COLO668 (cell line): ENCODE results near the gene LGALS3BP.
A peak's percentile ranks its signal among the peaks of the same experiment; 100 is the strongest.

Experiments used
- DNase-seq: peaks from one replicate; lab custom pipeline; 2025; ENCODE audit not compliant: unreplicated experiment; lab: John Stamatoyannopoulos, UW

Gene LGALS3BP

DNA sequence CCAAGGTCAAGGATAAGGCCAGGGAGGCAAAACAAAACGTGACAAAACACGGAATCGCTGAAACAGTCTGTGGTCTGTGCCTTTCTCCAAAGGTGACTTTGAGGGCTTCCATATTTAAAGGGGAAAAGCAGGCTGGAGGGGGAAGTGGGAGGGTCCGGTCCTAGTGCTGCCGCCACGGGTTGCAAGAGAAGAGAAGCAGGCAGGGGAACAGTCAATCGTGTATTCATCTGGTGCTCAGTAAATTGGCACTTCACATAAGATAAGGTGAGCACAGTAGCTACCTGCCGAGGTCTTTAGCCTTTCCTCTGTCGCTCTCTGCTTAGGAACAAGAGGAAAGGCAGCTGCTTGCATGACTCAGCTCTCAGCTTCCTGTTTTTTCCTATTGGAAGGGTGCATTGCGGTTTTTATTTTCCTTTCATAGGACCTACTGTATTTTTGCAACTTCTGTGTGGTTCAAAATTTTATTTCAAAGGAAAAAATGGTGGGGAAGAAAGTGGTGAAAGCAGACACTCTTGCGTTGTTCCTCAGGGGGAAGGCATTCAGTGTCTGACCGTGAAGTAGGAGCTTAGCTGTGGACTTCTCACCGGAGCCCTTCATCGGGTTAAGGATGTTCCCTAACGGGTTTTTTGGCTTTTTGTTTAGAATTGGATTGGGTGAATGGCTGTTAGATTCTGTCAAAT, 7.1 kb upstream of the LGALS3BP start:
- peak; percentile 31 for DNase-seq

- DNase-seq, result no peak
These were observed 6.4 kb upstream of the LGALS3BP start for GRCh38 chr17:78986048-78986648.

GRCh38 chr17:78985395-78985794, 5.7 kb upstream of the LGALS3BP start:
- no peak for DNase-seq

- no peak for DNase-seq
These were observed 1.5 kb upstream of the LGALS3BP start for GRCh38 chr17:78981010-78981888.

- DNase-seq, result no peak
These were observed 875 bp upstream of the LGALS3BP start for GRCh38 chr17:78980624-78980972.

DNA sequence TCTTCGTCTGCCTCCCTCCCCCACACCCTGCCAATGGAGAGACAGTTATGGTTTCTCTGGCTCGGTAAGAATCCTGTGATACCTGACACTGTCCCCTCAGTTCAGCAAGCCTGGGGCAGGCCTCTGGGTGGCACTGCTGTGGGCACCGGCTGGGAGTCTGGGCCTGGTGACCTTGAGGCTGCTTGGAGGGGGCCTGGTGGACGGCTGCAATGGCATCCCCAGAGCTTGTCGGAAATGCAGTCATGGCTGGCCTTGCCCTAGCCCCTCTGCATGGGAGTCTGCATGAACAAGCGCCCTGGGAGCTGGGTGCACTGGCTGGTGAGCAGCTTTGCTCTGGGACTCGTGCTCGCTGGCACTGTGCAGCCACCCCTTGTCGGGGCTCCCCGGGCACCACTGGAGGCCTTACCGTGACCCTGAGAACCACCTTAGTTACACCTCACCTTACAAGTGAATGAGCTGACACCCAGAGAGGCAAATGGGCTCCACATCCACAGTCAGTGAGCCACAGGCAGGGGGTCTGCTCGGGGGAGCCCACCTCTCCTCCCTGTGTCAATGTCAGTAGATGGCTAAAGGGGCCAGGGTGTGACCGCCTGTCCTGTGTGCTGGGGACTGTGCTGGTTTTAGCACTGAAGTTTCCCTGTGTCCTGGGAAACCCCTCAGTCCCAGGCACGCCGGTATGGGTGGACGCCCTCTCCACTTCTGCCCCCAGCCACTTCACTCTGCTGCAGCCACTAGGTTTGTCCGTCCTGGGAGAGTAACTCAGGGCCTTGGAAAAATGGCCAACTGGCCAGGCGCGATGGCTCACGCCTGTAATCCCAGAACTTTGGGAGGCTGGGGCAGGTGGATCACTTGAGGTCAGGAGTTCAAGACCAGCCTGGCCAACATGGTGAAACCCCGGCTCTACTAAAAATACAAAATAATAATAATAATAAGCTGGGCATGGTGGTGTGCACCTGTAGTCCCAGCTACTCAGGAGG, 1.4 kb downstream of the LGALS3BP start:
- DNase-seq, result peak; percentile 41

- DNase-seq, result no peak
These were observed 2.1 kb downstream of the LGALS3BP start for GRCh38 chr17:78977681-78977943.

GRCh38 chr17:78976907-78977680, 2.6 kb downstream of the LGALS3BP start:
- no peak for DNase-seq

DNA sequence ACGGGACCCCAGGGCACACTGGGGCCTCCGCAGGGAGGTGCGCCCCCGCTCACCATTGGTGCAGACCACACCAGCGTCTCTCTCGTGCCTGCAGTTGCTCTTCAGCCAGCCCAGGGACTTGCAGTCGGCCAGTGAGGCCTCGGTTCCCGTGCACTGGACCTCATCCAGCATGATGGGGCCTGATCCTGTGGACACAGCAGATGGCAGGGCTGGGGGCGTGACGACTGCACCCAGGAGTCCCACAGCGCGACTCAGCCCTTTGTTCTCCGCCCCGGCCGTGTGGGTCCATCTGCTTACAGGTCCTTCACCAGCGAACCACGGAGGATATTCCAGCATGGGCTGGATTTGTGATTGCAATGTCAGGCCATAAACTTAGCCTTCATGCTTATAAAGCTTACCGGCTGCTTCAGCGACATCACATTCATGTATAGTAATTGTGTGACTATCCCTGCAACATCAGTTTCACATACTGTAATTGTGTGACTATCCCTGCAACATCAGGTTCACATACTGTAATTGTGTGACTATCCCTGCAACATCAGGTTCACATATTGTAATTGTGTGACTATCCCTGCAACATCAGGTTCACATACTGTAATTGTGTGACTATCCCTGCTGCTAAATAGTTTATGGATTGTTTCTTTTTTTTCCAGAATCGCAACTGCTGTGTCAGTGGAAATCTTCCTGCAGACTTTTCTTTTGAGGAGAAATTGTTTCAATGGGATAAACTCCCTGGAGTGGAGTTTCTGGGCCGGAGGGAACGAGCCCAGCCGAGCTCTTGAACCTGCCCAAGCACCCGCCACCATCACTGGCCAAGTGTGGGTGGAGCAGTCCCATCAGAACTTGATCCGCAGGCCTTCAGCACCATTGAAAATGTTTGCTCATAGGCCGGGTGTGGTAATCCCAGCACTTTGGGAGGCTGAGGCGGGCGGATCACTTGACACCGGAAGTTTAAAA, 4.8 kb downstream of the LGALS3BP start:
- no peak for DNase-seq

DNA sequence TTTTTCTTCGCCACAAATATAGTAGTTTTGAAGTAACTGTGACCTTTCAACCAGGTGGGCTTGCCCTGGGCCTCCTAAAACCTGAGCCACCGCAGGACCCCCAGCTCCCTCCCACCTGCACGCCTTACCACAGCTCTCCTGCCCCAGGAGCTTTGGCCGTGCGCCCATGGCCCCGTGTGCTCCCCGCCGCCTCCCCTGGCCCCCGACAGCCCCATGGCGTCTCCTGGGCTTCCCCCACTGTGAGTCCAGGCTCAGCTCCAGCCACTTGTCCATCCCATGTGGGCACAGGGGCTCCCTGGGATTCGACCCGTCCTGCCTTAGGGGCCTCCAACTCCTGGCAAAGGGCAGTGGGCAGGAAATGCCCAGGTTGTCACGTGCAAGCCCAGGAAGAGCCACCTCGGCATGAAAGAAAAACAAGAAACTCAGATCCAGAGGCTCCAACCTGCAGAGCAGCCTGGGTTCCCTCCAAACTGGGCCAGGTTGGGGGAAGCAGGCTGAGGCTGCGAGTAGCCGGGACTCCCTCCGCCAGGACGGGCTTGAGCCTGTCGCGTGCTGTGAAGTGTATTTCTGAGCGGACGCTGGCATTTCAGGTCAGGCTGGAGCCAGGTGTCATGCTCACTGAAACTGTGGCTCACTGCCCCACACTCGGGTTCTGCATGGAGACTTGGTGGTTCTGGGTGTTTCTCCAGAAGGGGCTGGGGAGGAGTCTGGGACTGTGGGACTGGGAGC, 5.8 kb downstream of the LGALS3BP start:
- no peak for DNase-seq

DNA sequence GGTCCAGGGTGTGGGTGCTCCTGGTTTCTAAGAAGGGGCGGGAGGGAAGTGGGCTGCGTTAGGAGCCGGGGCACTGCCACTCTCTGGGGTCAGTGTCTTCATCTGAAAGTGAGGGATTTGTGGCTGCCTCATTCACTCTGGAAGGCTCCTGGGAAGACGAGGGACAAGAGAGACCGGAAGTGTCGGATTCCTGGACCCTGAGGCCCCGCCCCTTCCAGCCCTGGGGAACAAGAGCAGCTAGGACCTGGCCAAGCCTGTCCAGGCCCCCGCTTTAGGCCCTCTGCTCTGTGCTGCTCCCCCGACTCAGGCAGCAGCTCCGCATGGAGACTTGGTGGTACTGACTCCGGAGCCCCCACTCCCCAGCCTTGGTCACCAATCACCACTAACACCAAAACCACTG, 6.5 kb downstream of the LGALS3BP start:
- no peak for DNase-seq

- DNase-seq, result no peak
These were observed 7.1 kb downstream of the LGALS3BP start for GRCh38 chr17:78972507-78973105.

- no peak for DNase-seq
These were observed 7.8 kb downstream of the LGALS3BP start for GRCh38 chr17:78971756-78972506.

DNA sequence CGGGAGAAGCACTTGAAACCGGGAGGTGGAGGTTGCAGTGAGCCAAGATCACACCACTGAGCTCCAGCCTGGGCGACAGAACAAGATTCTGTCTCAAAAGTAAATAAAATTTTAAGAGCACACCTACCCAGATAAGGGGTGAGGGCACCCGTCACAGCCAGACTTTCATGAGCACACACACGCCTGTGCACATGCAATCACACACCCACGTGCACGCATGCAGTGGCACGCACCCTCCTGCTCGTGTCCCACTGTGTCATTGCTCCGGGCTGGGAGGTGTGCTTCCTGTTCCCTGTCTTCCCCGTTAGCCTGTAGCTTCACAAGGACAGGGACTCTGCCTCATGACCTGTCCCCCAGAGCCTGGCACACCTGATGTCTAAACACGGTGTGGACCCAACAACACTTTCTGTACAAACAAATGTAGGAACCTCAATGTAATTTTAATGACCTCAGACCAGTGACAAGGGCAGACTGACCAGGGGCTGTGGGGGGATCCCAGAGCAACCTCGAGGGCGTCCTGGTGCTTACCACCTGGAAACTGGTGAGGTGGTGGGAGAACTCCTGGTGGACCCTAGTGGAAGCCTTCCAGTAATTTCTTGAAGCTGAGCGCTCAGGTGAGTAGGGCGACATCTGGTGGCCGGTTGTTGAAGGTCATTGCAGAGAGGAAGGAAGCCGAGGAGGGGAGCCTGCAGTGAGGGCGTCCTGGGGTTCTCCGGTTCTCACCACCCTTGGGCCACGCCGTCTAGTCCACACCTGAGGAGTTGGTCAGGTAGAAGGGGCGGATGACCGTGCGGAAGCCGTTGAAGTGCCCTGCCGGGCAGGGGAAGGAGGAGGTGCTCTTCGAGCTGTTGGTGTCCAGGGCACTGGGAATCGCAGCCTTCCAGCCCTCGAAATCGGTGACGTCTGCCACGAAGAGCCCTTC, 8.6 kb downstream of the LGALS3BP start:
- peak; percentile 64 for DNase-seq

DNA sequence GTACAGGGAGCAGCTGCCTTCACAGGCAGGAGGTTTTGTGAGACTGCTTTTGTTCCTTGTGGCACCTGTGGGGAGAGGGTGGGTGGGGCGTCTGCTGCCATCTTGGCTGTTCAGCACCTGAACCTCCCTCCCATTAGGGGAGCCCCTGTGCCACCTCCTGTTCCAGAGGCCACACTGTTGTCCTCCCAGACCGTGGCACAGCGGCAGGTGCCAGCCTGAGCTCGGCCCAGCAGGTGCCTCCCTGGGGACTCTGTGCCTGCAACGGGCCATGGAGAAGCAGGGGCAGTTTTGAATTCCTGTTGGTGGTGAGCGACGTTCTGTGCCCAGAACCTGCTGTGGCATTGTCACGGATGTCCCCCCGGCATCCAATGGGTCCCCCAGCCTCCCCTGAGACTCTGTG, 9.9 kb downstream of the LGALS3BP start:
- no peak for DNase-seq

DNA sequence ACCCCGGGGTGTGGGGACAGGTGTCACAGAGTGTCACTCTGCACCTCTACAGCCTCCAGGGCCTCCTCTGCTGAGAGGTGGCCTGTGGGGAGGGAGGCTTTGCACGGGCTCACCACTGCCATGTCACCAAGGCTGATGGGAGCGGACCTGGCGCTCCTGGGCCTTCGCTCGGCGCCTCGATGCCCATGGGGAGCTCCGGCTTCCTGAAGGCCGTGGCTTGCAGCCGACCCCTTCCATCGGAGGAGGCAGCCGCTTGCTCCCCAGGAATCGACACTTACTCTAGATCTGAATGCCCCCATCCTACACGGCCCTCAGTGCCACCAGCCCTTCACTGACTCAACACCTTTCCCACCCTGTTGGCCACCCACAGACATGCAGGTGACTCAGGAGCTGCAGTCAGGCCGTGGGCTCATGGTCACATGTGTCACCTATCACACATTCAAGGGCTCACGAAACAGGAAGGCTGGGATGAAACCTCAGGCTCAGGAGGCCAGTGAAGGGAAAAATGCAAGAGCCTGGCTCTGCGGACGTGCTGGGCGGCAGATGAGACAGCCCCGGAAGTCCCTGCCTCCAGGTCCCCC, 11.9 kb downstream of the LGALS3BP start:
- no peak for DNase-seq
